CD14-positive monocyte (primary cell): Measurements from ENCODE around the gene FCRLA. TPM values are rescaled to one million over a fixed set of nuclear protein-coding genes. Genes with fewer than 3 reads are reported as not detected.
A peak's percentile ranks its signal among the peaks of the same experiment; 100 is the strongest.

Experiments used
- DNase-seq, 3 donors: peaks; one replicate each; pipeline ENCODE4 v3.0.0-alpha.2; 2011 to 2022
- H2AFZ ChIP-seq: 2 replicates; pipeline ENCODE4 v1.6.0; 2012; ENCODE audit warnings: mild to moderate bottlenecking, low read depth, low read length, inconsistent platforms; ENCODE audit not compliant: insufficient read depth, poor library complexity, severe bottlenecking
- H3K27ac ChIP-seq, 2 donors: 1 replicate in 1 of 2; 2 replicates in 1 of 2; pipeline ENCODE4 v1.5.1; 2012 to 2013; ENCODE audit warnings: low read length in 2 of 2, control low read depth in 1 of 2, inconsistent platforms in 1 of 2, low read depth in 1 of 2, mild to moderate bottlenecking in 1 of 2
- H3K27me3 ChIP-seq, 2 donors: one replicate each; pipeline versions ENCODE4 v1.6.0 to v1.6.1; 2011 to 2013; ENCODE audit warnings: low read length in 2 of 2; ENCODE audit not compliant: control insufficient read depth in 2 of 2, insufficient read depth in 2 of 2
- H3K36me3 ChIP-seq, 2 donors: replicated peaks in 1 of 2; 1 replicate in 1 of 2; 2 replicates in 1 of 2; pipeline versions ENCODE4 v1.5.1 to v1.6.1; 2012 to 2013; ENCODE audit warnings: low read length in 2 of 2, control low read depth in 1 of 2, inconsistent platforms in 1 of 2, mild to moderate bottlenecking in 1 of 2; ENCODE audit not compliant: insufficient read depth in 2 of 2, control insufficient read depth in 1 of 2
- H3K4me1 ChIP-seq, 2 donors: 1 replicate in 1 of 2; 2 replicates in 1 of 2; pipeline versions ENCODE4 v1.5.1 to v1.6.1; 2012 to 2013; ENCODE audit warnings: low read length in 2 of 2, control low read depth in 1 of 2, inconsistent platforms in 1 of 2, mild to moderate bottlenecking in 1 of 2, moderate library complexity in 1 of 2; ENCODE audit not compliant: insufficient read depth in 2 of 2, control insufficient read depth in 1 of 2
- H3K4me2 ChIP-seq: replicated peaks from 2 replicates; pipeline ENCODE3; 2012; ENCODE audit warnings: low read length, moderate library complexity, mild to moderate bottlenecking; ENCODE audit not compliant: poor library complexity, severe bottlenecking; ENCODE audit errors: extremely low read depth
- H3K4me3 ChIP-seq, 3 experiments: fragments of 200-600 bp in 1 of 3; sonication (generic) in 1 of 3; replicated peaks in 1 of 3; 1 replicate in 2 of 3; 2 replicates in 1 of 3; pipeline ENCODE4 v1.5.1; 2011 to 2013; ENCODE audit warnings: low read length in 3 of 3, mild to moderate bottlenecking in 3 of 3, control low read depth in 2 of 3, low read depth in 2 of 3, inconsistent platforms in 1 of 3, moderate library complexity in 1 of 3
- H3K79me2 ChIP-seq: 2 replicates; pipeline ENCODE4 v1.6.0; 2012; ENCODE audit warnings: mild to moderate bottlenecking, control low read depth, inconsistent platforms, low read length, moderate library complexity; ENCODE audit not compliant: insufficient read depth
- H3K9ac ChIP-seq: 2 replicates; pipeline ENCODE4 v1.6.0; 2017; ENCODE audit warnings: low read length, mild to moderate bottlenecking; ENCODE audit not compliant: insufficient read depth, poor library complexity, severe bottlenecking
- H3K9me3 ChIP-seq, 2 donors: replicated peaks in 1 of 2; 1 replicate in 1 of 2; 2 replicates in 1 of 2; pipeline versions ENCODE4 v1.5.1 to v1.6.1; 2012 to 2013; ENCODE audit warnings: low read length in 2 of 2, control low read depth in 1 of 2; ENCODE audit not compliant: control insufficient read depth in 1 of 2, insufficient read depth in 1 of 2
- H4K20me1 ChIP-seq: 2 replicates; pipeline ENCODE4 v1.6.0; 2012; ENCODE audit warnings: mild to moderate bottlenecking, low read length, control low read depth, moderate library complexity; ENCODE audit not compliant: insufficient read depth
- H3K27ac Mint-ChIP-seq, 7 donors: one replicate each; pipeline ENCODE4 v1.8.0; 2020; ENCODE audit warnings: mild to moderate bottlenecking in 7 of 7, mixed read lengths in 7 of 7, moderate library complexity in 6 of 7, inconsistent platforms in 2 of 7
- H3K27me3 Mint-ChIP-seq, 3 donors: one replicate each; pipeline ENCODE4 v1.8.0; 2021 to 2022; ENCODE audit warnings: low read depth in 3 of 3, mild to moderate bottlenecking in 3 of 3, mixed read lengths in 3 of 3, moderate library complexity in 3 of 3, inconsistent platforms in 1 of 3
- H3K36me3 Mint-ChIP-seq, 2 donors: one replicate each; pipeline ENCODE4 v1.8.0; 2020; ENCODE audit warnings: mixed read lengths in 2 of 2, inconsistent platforms in 1 of 2, mild to moderate bottlenecking in 1 of 2
- H3K4me1 Mint-ChIP-seq: one replicate; pipeline ENCODE4 v1.8.0; 2020; ENCODE audit warnings: mild to moderate bottlenecking, mixed read lengths
- H3K4me3 Mint-ChIP-seq, 2 donors: one replicate each; pipeline ENCODE4 v1.8.0; 2020; ENCODE audit warnings: mild to moderate bottlenecking in 2 of 2, mixed read lengths in 2 of 2, moderate library complexity in 1 of 2
- H3K9me3 Mint-ChIP-seq, 7 donors: one replicate each; pipeline ENCODE4 v1.8.0; 2020 to 2022; ENCODE audit warnings: mixed read lengths in 7 of 7, mild to moderate bottlenecking in 6 of 7, moderate library complexity in 6 of 7, inconsistent platforms in 2 of 7
- CTCF ChIP-seq: fragments of 200-600 bp; IDR thresholded peaks from one replicate; pipeline ENCODE4 v1.8.0; 2022; ENCODE audit warnings: antibody characterized with exemption, mild to moderate bottlenecking
- WGBS: methylation state at CpG from one replicate; pipeline ENCODE4 v1.1.5; 2013; ENCODE audit warnings: missing lambda C conversion rate; ENCODE audit not compliant: insufficient coverage; 5-methylcytosine and 5-hydroxymethylcytosine counted together
- intact Hi-C, 2 donors: fragments of 100-400 bp; cut with micrococcal nuclease; formaldehyde crosslinking; loops; one replicate each; pipeline versions ENCODE4 v1.15.0 to v1.15.1; 2023
- polyA plus RNA-seq, 3 donors: library from polyadenylated mRNA; depleted of rRNA in 1 of 3; unstranded in 2 of 3; stranded (reverse) in 1 of 3; fragments of 300-500 nt in 2 of 3; fragments of >200 nt in 1 of 3; fragmentation: Illumina TruSeq in 2 of 3; gene quantifications; 1 replicate in 2 of 3; 2 replicates in 1 of 3; pipeline ENCODE4 v1.2.3, GENCODE V29; 2012 to 2021

The FCRLA gene
- polyA plus RNA-seq, 3 donors = 0.28 to 0.51 (median 0.39) TPM

GRCh38 chr1:161737625-161738024 is 30.6 kb downstream of the FCRLA start:
- H3K27me3 ChIP-seq = peaks cover 41 to 50% of the 10 kb centered on the region in 2 donors
- intact Hi-C loops = loop anchor here in 1 of 2 donors (2.0 kb wide), 1 partner anchor 15 kb away; no protein-coding TSS in a partner anchor
- H3K36me3 Mint-ChIP-seq = no peaks in the 10 kb centered on the region
- no peak overlapping the region for H3K4me3 ChIP-seq
- H3K27ac ChIP-seq = no peak overlapping the region
- no peak overlapping the region for H3K4me2 ChIP-seq
- H4K20me1 ChIP-seq = no peaks in the 10 kb centered on the region
- H3K9me3 Mint-ChIP-seq = peaks cover 0 to 2% (median 0%) of the 10 kb centered on the region in 7 donors
- no peak overlapping the region for H3K27ac Mint-ChIP-seq
- H3K9me3 ChIP-seq = no peaks in the 10 kb centered on the region
- DNase-seq = no peak
- peak overlapping the region in 1 of 2 donors; percentile 10 for H3K4me3 Mint-ChIP-seq
- H3K27me3 Mint-ChIP-seq = peaks cover 20 to 56% (median 48%) of the 10 kb centered on the region in 3 donors
- H2AFZ ChIP-seq = no peak overlapping the region
- H3K36me3 ChIP-seq = no peaks in the 10 kb centered on the region
- TF ChIP-seq CTCF = no peak
- H3K4me1 ChIP-seq = peaks cover 32 to 42% of the 10 kb centered on the region in 2 donors
- H3K9ac ChIP-seq = no peak overlapping the region
- peaks cover 41% of the 10 kb centered on the region for H3K4me1 Mint-ChIP-seq
- WGBS = no CpG with 5 or more reads among the region's 2 CpGs
- no peaks in the 10 kb centered on the region for H3K79me2 ChIP-seq

GRCh38 chr1:161738627-161739287 is 31.7 kb downstream of the FCRLA start:
- no peak overlapping the region for H3K4me2 ChIP-seq
- H3K4me1 ChIP-seq = peaks cover 32 to 38% of the 10 kb centered on the region in 2 donors
- peak overlapping the region; percentile 50 to 85 for H3K27ac ChIP-seq
- WGBS = 54% methylated on average over 3 of the region's 4 CpGs
- H2AFZ ChIP-seq = peak overlapping the region; percentile 45
- peak; percentile 70 for TF ChIP-seq CTCF
- peak; percentile 77 to 91 (median 88) for DNase-seq
- Mint-ChIP-seq H3K4me1 (peaks cover 38% of the 10 kb centered on the region), H3K9me3 (peaks cover 0 to 2% (median 0%) of the 10 kb centered on the region in 7 donors), H3K36me3 (no peaks in the 10 kb centered on the region), H3K27me3 (peaks cover 20 to 46% (median 41%) of the 10 kb centered on the region in 3 donors), H3K27ac (peak overlapping the region; percentile 71 to 93 (median 90)), H3K4me3 (peak overlapping the region in 1 of 2 donors; percentile 35)
- no peaks in the 10 kb centered on the region for H3K79me2 ChIP-seq
- no peaks in the 10 kb centered on the region for H4K20me1 ChIP-seq
- no peaks in the 10 kb centered on the region for H3K9me3 ChIP-seq
- intact Hi-C loops = no loop called here
- peaks cover 33 to 39% of the 10 kb centered on the region in 2 donors for H3K27me3 ChIP-seq
- no peak overlapping the region for H3K4me3 ChIP-seq
- no peak overlapping the region for H3K9ac ChIP-seq
- H3K36me3 ChIP-seq = no peaks in the 10 kb centered on the region
